Astrocyte (in vitro differentiated cells and primary cell): ENCODE data around the gene NEK6. TPM values are rescaled to one million over a fixed set of nuclear protein-coding genes. Genes with fewer than 3 reads are reported as not detected.

Experiments
- DNase-seq: peaks from one replicate; pipeline ENCODE4 v3.0.0-alpha.2; 2010; ENCODE audit warnings: low read depth
- FAIRE-seq: peaks from 2 replicates; lab custom pipeline; 2011; peaks lifted over from hg19 to GRCh38; lab: Jason Lieb, UNC
- H2AFZ ChIP-seq: 2 replicates; pipeline ENCODE4 v1.6.0; 2012; ENCODE audit warnings: low read depth, low read length, inconsistent platforms
- H3K27ac ChIP-seq: 2 replicates; pipeline ENCODE4 v1.5.1; 2011; ENCODE audit warnings: low read depth, low read length, inconsistent platforms
- H3K27me3 ChIP-seq: 2 replicates; pipeline ENCODE4 v1.6.0; 2011; ENCODE audit warnings: low read length, inconsistent platforms; ENCODE audit not compliant: insufficient read depth
- H3K36me3 ChIP-seq: 2 replicates; pipeline ENCODE4 v1.5.1; 2011; ENCODE audit warnings: low read length, inconsistent platforms; ENCODE audit not compliant: insufficient read depth
- H3K4me1 ChIP-seq: 2 replicates; pipeline ENCODE4 v1.5.1; 2011; ENCODE audit warnings: low read length, inconsistent platforms; ENCODE audit not compliant: insufficient read depth
- H3K4me2 ChIP-seq: 2 replicates; pipeline ENCODE4 v1.6.0; 2012; ENCODE audit warnings: low read length, inconsistent platforms
- H3K4me3 ChIP-seq: 2 replicates; pipeline ENCODE4 v1.5.1; 2011; ENCODE audit warnings: low read depth, mild to moderate bottlenecking, low read length, inconsistent platforms; ENCODE audit not compliant: insufficient read depth
- H3K79me2 ChIP-seq: 2 replicates; pipeline ENCODE4 v1.6.0; 2012; ENCODE audit warnings: mild to moderate bottlenecking, low read length, inconsistent platforms; ENCODE audit not compliant: insufficient read depth
- H3K9ac ChIP-seq: 2 replicates; pipeline ENCODE4 v1.6.0; 2012; ENCODE audit warnings: mild to moderate bottlenecking, low read length, inconsistent platforms
- H3K9me3 ChIP-seq: 2 replicates; pipeline ENCODE4 v1.5.1; 2012; ENCODE audit warnings: low read depth, mild to moderate bottlenecking, low read length, inconsistent platforms; ENCODE audit not compliant: insufficient read depth
- H4K20me1 ChIP-seq: 2 replicates; pipeline ENCODE4 v1.6.0; 2012; ENCODE audit warnings: low read length, inconsistent platforms; ENCODE audit not compliant: insufficient read depth
- H3K27ac Mint-ChIP-seq: one replicate; pipeline ENCODE4 v1.8.0; 2021; ENCODE audit warnings: mild to moderate bottlenecking, mixed read lengths; ENCODE audit not compliant: unreplicated experiment
- H3K27me3 Mint-ChIP-seq: one replicate; pipeline ENCODE4 v1.8.0; 2021; ENCODE audit warnings: low read depth, mixed read lengths; ENCODE audit not compliant: unreplicated experiment
- H3K36me3 Mint-ChIP-seq: one replicate; pipeline ENCODE4 v1.8.0; 2021; ENCODE audit warnings: low read depth, mixed read lengths; ENCODE audit not compliant: unreplicated experiment
- H3K4me1 Mint-ChIP-seq: one replicate; pipeline ENCODE4 v1.8.0; 2021; ENCODE audit warnings: low read depth, mixed read lengths; ENCODE audit not compliant: unreplicated experiment
- H3K4me3 Mint-ChIP-seq: one replicate; pipeline ENCODE4 v1.8.0; 2021; ENCODE audit warnings: mild to moderate bottlenecking, moderate library complexity, mixed read lengths; ENCODE audit not compliant: unreplicated experiment
- H3K9me3 Mint-ChIP-seq: one replicate; pipeline ENCODE4 v1.8.0; 2021; ENCODE audit warnings: mild to moderate bottlenecking, mixed read lengths; ENCODE audit not compliant: unreplicated experiment
- EZH2 ChIP-seq: IDR thresholded peaks from 2 replicates; pipeline ENCODE4 v1.6.1; 2012; ENCODE audit warnings: mild to moderate bottlenecking, low read length, inconsistent platforms; ENCODE audit not compliant: insufficient read depth
- total RNA-seq: library from RNA; stranded (reverse); gene quantifications from 2 replicates; pipeline ENCODE4 v1.2.1, GENCODE V29; 2021
- TF ChIP-seq, protein P1 (sequence below): IDR thresholded peaks from 2 replicates; pipeline ENCODE4 v1.5.1; 2011; ENCODE audit warnings: low read depth, mild to moderate bottlenecking, inconsistent platforms, low read length, moderate library complexity; ENCODE audit not compliant: insufficient read depth

NEK6 gene
- total RNA-seq, 1 donor from 2014 or later, result 76.8 TPM

- Mint-ChIP-seq H3K27ac (no peak overlapping the region), H3K27me3 (peaks cover 6% of the 10 kb centered on the region), H3K9me3 (no peaks in the 10 kb centered on the region), H3K4me3 (no peak overlapping the region), H3K4me1 (peaks cover 8% of the 10 kb centered on the region), H3K36me3 (no peaks in the 10 kb centered on the region)
- peaks cover 13% of the 10 kb centered on the region for H3K4me1 ChIP-seq
- no peak overlapping the region for H3K4me3 ChIP-seq
- H3K79me2 ChIP-seq, result no peaks in the 10 kb centered on the region
- TF ChIP-seq, protein P1, sequence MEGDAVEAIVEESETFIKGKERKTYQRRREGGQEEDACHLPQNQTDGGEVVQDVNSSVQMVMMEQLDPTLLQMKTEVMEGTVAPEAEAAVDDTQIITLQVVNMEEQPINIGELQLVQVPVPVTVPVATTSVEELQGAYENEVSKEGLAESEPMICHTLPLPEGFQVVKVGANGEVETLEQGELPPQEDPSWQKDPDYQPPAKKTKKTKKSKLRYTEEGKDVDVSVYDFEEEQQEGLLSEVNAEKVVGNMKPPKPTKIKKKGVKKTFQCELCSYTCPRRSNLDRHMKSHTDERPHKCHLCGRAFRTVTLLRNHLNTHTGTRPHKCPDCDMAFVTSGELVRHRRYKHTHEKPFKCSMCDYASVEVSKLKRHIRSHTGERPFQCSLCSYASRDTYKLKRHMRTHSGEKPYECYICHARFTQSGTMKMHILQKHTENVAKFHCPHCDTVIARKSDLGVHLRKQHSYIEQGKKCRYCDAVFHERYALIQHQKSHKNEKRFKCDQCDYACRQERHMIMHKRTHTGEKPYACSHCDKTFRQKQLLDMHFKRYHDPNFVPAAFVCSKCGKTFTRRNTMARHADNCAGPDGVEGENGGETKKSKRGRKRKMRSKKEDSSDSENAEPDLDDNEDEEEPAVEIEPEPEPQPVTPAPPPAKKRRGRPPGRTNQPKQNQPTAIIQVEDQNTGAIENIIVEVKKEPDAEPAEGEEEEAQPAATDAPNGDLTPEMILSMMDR, result no peak
- TF ChIP-seq EZH2, result no peak
- H3K27me3 ChIP-seq, result no peaks in the 10 kb centered on the region
- H3K27ac ChIP-seq, result no peak overlapping the region
- H2AFZ ChIP-seq, result no peak overlapping the region
- H4K20me1 ChIP-seq, result no peaks in the 10 kb centered on the region
- H3K36me3 ChIP-seq, result no peaks in the 10 kb centered on the region
- H3K9me3 ChIP-seq, result no peaks in the 10 kb centered on the region
- H3K4me2 ChIP-seq, result no peak overlapping the region
- DNase-seq (no peak), FAIRE-seq (no peak)
- no peak overlapping the region for H3K9ac ChIP-seq
Measured at GRCh38 chr9:124248066-124248465, 9.7 kb upstream of the NEK6 start.

DNA sequence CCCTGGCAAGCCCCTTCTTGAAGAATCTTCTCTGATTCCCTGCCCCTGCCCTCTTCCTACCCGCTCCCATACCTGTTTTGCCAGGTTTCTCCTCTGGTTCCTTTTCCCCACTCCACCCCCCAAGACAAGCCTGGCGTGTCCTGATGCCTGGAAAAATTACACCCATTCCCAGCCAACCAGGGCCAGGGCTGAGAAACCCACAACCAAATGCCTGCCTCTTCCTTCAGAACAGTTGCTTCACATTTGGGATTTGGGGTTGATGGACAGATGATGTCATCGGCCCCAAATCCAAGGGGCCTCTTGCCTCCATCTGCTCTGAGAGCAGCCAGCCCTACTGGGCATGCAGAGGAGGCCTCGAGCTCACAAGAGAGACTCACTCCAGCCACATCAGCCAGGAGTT lies 8.8 kb upstream of the NEK6 start:
- no peak overlapping the region for H3K27ac Mint-ChIP-seq
- peaks cover 13% of the 10 kb centered on the region for H3K4me1 ChIP-seq
- H3K79me2 ChIP-seq, result no peaks in the 10 kb centered on the region
- TF ChIP-seq, protein P1, result no peak
- no peak for TF ChIP-seq EZH2
- FAIRE-seq (no peak), DNase-seq (no peak)
- no peak overlapping the region for H3K4me3 ChIP-seq
- no peaks in the 10 kb centered on the region for H3K36me3 ChIP-seq
- H3K9ac ChIP-seq, result no peak overlapping the region
- H3K4me1 Mint-ChIP-seq, result peaks cover 8% of the 10 kb centered on the region
- no peak overlapping the region for H3K4me2 ChIP-seq
- H3K27ac ChIP-seq, result no peak overlapping the region
- H3K9me3 ChIP-seq, result no peaks in the 10 kb centered on the region
- H3K27me3 Mint-ChIP-seq, result peaks cover 6% of the 10 kb centered on the region
- no peak overlapping the region for H3K4me3 Mint-ChIP-seq
- H2AFZ ChIP-seq, result no peak overlapping the region
- no peaks in the 10 kb centered on the region for H4K20me1 ChIP-seq
- no peaks in the 10 kb centered on the region for H3K36me3 Mint-ChIP-seq
- H3K27me3 ChIP-seq, result no peaks in the 10 kb centered on the region
- no peaks in the 10 kb centered on the region for H3K9me3 Mint-ChIP-seq

DNA sequence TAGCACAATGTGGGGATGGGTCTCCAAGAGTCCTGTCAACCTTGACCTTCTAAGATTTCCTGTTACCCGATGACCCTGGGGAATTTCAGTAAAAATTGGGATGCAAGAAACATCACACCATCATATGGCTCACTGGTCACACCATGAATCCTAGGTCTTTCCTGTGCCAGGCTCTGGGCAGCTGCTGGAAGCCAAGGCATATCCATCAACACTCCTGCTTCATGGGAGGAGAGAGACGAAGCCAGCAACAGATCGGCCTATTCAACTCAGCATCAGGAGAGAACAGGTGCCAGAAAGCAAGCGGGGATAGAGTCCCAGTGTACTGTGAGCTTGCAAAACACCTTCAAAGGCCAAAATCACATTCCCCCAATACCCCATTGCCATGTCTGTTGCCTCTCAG lies 6.5 kb upstream of the NEK6 start:
- Histone ChIP-seq H4K20me1 (no peaks in the 10 kb centered on the region), H3K4me1 (peaks cover 17% of the 10 kb centered on the region), H3K36me3 (no peaks in the 10 kb centered on the region), H3K79me2 (no peaks in the 10 kb centered on the region), H3K4me3 (no peak overlapping the region), H2AFZ (peak overlapping the region; percentile 50), H3K9ac (no peak overlapping the region), H3K9me3 (no peaks in the 10 kb centered on the region), H3K27ac (no peak overlapping the region), H3K4me2 (no peak overlapping the region), H3K27me3 (no peaks in the 10 kb centered on the region)
- Mint-ChIP-seq H3K4me1 (peaks cover 11% of the 10 kb centered on the region), H3K27ac (no peak overlapping the region), H3K27me3 (peaks cover 6% of the 10 kb centered on the region), H3K36me3 (no peaks in the 10 kb centered on the region), H3K4me3 (no peak overlapping the region), H3K9me3 (no peaks in the 10 kb centered on the region)
- FAIRE-seq, result no peak
- TF ChIP-seq EZH2, result no peak
- TF ChIP-seq, protein P1, result no peak
- DNase-seq, result no peak
